NCI-H1105 treated with DMSO at 0.1 percent for 48 hours (cell line): ENCODE results near the gene UTS2R.
"Not testable (repeated sequence)": the region's sequence is repeated elsewhere in the genome, so short reads cannot be mapped to it uniquely, and the experiment has no call there.

Experiments used
- DNase-seq: peaks from one replicate; lab custom pipeline; 2025; lab: John Stamatoyannopoulos, UW

UTS2R gene

DNA sequence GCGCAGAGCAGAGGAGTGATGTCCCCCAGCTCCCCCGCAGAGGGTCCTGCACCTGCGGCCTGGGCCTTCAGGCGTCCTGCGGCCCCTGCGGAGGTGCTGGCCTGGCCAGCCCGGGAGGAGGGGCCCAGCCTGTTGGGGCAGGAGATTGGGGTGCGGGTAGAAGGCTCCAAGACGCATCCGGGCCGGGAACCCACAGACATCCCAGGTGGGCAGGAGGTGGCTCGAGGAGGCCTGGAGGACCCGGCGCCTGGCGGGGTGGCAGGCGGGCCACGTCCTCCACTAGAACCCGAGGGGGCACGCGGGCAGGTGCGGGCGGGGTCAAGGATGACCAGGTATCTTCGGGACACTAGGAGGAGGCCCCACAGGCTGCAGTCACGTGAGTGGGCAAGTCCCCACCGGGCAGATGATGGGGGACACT lies 37.4 kb upstream of the UTS2R start:
- no peak for DNase-seq

- DNase-seq = no peak
Observed at GRCh38 chr17:82334622-82335394, 36.8 kb upstream of the UTS2R start.

DNA sequence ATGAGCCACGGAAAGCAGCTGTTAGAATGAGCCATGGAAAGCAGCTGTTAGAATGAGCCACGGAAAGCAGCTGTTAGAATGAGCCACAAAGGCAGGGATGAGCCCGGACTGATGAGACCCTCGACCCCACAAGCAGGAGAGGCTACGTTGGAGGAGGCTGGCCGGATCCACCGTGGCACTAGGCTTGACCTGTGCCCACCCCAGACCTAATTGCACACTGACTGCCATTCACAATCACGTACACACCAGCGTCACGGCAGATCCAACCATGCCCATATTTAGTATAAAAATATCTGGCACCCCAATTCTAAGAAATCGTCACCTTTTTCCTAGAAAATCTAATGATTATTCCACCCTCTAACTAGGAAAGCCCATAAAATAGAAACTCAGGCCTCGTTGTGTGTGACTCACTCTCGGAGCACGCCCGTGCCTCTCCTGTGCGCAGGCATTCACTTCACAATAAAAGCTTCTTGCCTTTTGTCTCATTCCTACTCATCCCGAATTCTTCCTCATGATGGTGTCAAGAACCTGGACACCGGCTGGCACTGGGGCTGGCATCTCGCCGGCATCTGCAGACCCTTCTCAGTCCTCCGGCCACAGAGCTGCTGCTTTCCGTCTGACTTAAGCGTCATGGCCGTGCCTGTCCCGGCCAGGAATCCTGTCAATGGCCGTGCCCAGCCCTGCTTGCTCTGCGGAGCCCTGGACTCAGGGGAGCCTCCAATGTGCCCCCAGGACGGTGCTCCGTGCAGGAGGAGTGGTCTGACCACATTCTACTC lies 32.5 kb upstream of the UTS2R start:
- peak; percentile 33 for DNase-seq

DNA sequence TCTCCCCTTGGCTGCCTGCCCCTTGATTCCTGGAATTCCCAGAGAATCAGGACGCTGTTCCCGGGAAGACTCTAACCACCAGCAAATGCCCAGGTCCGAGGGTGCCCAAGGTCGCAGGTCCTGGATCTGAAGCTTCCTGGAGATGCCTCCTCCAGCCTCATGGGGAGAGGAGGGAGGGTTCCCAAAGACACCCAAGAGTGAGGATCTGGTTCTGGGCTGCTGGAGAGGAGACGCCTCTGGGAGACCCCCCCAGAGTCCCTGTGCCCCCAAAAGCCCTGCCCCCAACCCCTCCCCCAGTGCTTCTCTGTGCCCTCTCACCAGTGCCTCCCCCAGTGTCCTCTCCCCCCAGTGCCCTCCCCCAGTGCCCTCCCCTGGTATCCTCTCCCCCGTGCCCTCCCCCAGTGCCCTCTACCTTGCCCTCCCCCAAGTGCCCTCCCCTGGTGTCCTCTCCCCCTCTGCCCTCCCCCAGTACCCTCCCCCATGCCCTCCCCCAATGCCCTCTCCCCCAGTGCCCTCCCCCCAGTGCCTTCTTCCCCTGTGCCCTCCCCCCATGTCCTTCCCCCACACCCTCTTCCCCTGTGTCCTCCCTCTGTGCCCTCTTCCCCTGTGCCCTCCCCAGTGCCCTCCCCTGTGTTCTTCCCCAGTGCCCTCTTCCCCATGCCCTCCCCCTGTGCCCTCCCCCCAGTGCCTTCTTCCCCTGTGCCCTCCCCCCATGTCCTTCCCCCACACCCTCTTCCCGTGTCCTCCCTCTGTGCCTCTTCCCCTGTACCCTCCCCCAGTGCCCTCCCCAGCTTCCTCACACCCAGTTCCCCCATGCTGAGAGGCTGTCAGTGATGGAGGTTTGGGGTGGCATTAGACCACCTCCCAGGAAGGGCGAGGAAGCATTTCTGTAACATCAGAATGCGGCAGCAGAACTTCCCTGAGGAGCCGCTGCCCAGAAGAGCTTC lies 31.7 kb upstream of the UTS2R start:
- DNase-seq = no peak

DNA sequence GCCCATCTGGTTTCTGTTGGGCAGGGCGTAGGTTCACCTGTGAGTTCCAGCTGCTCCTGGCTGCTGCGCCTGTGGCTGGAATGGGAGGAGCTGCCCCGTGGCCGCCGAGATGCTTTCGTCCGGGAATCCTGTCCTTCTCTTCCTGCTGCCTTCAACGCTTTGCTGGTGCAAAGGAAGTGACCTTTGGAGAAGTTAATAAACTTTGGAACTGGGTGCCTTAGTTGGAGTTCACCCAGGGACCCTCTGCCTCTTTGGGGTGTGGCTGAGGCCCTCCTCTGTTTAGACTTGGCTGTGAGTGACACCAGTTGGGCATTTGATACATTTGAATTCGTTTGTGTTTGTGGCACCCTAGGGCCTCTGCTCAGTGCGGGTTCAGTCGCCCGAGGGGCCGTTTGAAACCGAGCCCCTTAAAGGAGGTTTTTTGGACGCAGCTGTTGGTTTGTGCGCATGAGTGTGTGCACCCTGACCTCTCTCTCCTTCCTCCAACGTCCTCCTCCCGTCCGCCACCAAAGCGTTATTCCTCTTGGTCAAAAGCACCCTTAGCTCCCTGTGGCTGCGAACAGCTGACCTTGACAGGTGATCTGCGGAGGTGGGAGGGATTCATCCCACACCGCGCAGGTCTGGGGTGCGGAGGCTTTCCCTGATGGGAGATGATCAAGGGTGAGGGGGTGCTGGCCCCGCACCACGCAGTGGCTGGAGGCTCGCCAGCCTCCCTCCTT lies 29.0 kb upstream of the UTS2R start:
- no peak for DNase-seq

- DNase-seq = no peak
Observed at GRCh38 chr17:82343560-82343959, 28.0 kb upstream of the UTS2R start.

DNA sequence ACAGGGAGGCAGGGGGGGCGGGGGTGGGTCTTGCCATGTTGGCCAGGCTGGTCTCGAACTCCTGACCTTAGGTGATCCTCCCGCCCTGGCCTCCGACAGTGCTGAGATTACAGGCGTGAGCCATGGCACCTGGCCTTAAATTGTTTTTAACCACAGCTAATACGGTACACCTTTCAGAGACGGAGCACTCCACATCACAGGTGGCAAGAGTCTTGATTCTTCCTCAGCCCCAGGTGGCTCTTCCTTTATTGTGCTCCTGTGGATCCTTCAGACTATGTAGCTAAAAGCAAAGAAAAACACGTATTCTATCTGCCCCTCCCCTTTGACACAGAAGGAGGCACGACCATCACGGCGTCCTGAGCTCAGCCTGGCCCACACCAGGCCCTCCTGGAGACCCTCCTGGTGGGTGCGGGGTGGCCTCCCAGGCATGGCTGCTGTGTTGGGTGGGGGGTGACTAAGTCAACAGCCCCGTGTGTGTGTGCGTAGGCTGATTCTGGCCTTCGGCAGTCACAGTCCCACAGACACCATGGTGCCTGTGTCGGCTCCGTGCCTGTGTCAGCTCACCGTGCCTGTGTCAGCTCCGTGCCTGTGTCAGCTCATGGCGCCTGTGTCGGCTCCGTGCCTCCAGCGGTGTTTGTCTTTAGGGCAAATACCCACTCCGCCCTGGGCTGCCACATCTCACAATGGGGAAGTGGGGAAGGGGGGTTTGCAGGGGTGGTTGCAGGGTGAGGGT lies 27.2 kb upstream of the UTS2R start:
- DNase-seq = no peak

- no peak for DNase-seq
Observed at GRCh38 chr17:82345151-82345976, 26.2 kb upstream of the UTS2R start.

- no peak for DNase-seq
Observed at GRCh38 chr17:82346342-82347300, 24.9 kb upstream of the UTS2R start.

DNA sequence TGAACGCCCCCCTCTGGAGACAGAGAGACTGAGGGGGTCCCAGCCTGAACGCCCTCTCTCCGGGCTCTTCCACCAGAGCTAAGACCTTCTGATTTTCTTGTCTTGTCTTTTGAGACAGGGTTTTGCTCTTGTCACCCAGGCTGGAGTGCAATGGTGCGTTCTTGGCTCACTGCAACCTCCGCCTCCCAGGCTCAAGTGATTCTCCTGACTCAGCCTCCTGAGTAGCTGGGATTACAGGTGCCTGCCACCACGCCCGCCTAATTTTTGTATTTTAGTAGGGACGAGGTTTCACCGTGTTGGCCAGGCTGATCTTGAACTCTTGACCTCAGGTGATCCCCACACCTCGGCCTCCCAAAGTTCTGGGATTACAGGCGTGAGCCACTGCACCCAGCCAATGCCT lies 23.6 kb upstream of the UTS2R start:
- not testable (repeated sequence) for DNase-seq

DNA sequence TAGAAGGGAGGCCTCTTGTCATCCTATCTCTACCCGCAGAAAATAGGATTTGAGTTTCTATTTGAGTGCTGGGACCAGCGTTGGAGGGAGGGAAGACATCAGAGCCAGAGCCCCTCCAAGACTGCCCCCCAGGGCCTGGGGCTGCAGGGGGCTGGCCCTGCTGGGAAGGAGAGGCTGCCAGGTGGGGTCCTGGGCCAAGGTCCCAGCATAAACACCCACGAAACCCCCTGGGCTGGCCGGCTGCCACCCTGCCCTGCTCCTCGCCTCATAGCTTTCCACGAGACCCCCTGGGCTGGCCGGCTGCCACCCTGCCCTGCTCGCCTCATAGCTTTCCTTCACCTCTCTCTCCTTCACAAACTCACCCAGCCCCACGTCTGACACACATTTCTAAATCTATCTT lies 23.1 kb upstream of the UTS2R start:
- no peak for DNase-seq

- DNase-seq = no peak
Observed at GRCh38 chr17:82348866-82349265, 22.7 kb upstream of the UTS2R start.

- DNase-seq = no peak
Observed at GRCh38 chr17:82349287-82349701, 22.3 kb upstream of the UTS2R start.

GRCh38 chr17:82350182-82351030 lies 21.2 kb upstream of the UTS2R start:
- DNase-seq = no peak

DNA sequence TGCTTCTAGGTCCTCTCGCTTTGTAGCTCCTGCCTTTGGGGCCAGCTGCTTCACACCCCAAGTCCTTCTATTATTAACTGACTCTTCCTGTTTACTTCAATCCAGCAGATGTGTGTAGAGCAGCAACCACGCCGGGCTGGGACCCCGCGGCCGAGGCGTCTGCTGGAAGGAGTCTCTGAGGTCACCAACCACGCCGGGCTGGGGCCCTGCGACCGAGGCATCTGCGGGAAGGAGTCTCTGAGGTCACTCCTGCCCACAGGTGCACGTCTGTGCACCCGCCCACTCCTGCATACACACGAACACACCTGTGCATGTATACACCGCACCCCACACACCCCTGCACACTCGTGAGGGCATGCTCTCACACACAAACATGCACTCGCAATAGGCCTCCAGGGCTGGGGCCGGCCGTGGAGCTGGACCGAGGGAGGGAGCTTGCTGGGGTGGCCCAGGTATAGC lies 20.3 kb upstream of the UTS2R start:
- DNase-seq = no peak

DNA sequence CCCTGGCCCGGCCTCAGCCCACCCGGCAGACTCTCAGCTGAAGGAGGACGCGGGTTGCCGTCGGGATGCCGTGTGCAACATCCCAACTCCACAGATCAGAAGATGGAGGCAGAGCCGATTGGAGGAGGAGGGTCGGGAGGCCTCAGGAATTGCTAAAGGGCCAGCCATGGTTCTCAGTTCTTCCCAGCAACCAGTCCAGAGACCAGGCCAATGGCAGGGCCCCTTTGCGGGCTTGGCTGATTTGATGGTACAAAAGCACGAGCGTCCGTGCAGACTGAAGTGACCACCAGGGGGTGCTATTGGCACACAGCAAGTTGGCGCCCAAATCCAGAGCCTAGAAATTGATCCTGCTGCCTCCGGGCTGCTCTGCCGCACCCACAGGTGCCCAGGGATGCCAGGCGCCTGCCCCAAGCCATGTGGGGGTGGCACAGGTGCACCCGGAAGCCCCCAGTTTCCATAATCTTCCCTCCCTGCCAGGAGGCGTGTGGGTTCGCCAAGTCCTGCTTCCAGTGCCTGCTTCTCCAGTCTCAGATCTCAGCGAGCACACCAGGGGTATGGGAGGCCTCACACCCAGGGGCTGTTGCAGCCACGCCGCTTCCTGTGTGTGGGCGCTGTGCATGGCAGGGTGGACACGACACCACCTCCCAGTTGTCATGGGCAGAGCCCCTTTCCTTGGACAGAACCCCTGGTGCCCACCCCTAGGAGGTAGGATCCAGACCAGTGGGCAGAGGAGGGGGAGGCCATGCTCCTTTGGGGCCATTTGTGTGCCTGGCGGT lies 19.7 kb upstream of the UTS2R start:
- DNase-seq = peak; percentile 68

GRCh38 chr17:82353484-82353883 lies 18.1 kb upstream of the UTS2R start:
- DNase-seq = peak; percentile 20
